NCI-H146 (cell line): ENCODE data around the gene FHDC1.

ENCODE experiments used
- DNase-seq: peaks from one replicate; lab custom pipeline; 2025; lab: John Stamatoyannopoulos, UW

The FHDC1 gene

DNA sequence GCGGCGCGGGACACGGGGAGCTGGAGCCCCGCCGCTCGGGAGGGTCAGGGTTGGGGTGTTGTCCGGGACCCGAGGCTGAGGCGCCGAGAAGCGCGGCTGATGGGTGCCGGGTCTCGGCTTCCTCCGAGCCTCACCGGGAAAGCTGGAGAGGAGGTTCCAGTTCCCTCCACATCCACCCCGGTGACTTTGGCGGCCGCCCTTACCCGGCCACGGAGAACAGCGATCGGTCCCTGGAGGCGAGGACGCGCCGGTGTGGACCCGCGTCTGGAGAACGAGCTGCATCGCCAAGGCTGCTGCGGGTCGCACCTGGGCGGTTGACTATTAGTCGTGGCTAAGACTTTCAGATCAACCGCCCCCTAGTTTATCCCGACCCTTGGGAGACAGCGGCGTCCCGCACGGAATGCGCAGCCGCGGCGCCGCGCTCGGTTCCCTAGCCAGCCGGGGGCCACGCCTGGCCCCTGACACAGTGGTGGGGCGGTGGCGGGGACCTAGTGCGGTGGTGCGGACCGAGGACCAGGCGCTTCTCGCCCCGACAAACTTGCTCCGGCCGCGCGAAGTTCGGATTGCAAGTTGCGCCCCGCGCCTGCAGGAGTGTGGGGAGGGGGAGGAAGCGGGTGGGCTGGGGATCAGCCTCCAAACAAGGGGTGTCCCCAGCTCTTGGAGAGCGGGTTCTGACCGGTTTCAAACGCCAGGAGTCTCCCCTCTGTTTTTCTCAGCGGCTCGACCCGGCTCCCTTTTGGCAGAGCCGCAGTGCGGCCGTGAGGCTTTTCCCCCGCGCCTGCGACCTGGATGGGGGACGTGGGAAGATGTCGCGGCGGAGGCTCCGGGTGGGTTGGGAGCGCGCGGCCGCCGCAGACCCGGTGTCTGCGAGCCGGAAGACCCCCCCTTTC, 568 bp downstream of the FHDC1 start:
- DNase-seq: peak; percentile 56

GRCh38 chr4:152937336-152938236, 1.5 kb downstream of the FHDC1 start:
- peak; percentile 24 for DNase-seq

GRCh38 chr4:152938237-152938947, 2.3 kb downstream of the FHDC1 start:
- peak; percentile 9 for DNase-seq

GRCh38 chr4:152939621-152940020, 3.5 kb downstream of the FHDC1 start:
- no peak for DNase-seq

DNA sequence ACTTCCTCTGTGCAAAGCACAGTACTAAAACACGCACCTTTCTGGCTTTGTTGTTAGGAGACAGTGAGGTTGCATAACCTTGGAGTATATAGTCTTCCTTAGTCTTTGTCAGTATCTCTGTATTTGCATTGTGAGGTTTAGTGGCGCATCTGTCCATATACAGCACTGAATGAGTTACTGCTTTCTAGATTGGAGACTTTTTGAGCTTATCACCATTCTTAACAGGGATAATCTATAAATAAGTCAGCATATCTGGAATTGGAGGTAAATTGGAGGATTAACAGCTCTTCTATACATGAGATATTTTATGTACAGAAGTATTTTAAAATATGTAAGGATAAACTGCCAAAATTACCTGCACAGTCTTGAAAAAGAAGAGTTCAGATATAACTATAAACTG, 4.3 kb downstream of the FHDC1 start:
- no peak for DNase-seq

DNA sequence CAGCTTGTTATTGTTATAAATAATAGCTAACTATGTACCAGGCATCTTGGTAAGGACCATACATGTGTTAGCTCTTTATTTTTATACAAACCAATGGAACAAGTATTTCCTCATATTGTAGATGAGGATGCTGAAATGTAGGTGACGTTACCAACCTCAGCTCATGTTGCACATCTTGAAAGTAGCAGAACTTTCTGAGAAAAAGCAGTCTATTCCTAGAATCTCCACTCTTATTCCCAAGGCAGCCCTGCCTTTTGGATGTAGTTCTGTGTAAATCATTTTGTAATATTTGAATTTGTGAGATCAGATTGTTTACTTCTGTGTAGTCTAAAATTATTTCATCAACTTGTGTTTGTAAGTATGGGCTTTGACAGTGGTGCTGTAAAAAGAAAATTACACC, 5.3 kb downstream of the FHDC1 start:
- DNase-seq: no peak

DNA sequence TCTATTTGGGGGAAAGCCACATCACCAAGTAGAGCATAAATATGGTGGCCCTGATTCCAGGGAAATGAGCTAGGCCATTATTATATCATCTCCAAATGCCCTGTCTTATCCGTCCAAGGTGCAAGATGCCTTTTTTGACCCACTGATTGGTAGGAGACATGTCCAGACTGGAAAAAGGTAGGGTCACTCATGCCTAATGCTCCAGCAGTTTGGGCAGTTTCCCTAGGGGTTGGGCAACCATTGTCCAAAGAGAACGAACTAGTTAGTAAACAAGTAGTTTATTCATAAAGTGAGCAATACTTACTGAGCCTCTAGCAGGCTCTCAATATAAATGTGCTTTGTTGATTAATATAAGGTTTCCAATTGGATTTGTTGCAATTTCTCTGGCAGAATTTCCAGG, 6.2 kb downstream of the FHDC1 start:
- DNase-seq: no peak

DNA sequence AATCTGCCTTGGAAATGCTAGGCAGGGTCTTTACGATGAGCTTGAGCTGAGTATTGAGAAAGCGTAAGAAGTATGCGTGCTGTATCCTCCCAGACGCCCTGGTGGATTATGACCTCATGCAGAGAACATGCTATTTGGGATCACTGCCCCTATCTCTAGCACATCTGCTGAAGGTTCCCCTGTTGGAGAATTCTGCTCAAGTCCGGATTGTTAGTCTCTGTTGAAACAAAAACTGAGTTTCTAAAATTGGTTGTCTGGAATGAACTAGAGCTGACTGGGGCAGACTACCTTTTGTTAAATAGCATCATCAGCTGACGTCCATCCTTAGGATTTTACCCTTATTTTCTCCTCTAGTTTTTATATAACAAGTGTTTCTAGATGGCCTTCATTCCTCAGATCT, 7.5 kb downstream of the FHDC1 start:
- DNase-seq: no peak

GRCh38 chr4:152944666-152945320, 8.7 kb downstream of the FHDC1 start:
- no peak for DNase-seq

GRCh38 chr4:152945639-152946038, 9.5 kb downstream of the FHDC1 start:
- DNase-seq: no peak

DNA sequence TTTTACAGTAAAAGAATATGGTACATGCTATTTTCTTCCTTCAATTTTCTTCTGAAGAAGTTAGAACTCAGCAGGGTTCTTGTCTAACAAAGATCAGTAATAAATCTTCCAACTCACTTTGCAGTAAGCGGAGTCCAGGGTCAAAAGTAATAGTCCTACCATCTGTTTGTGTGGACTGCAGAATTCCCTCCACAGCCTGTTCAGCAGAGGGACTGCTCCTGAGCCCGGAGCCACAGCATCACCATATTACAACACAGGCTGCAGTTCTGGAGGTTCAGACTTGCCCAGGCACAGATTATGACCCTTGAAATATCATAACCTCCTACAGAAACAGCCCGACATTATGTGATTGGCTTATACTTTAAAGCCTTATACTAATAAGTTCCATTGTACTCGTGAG, 10.3 kb downstream of the FHDC1 start:
- no peak for DNase-seq

- DNase-seq: no peak
Observed at GRCh38 chr4:152947311-152947710, 11.2 kb downstream of the FHDC1 start.

DNA sequence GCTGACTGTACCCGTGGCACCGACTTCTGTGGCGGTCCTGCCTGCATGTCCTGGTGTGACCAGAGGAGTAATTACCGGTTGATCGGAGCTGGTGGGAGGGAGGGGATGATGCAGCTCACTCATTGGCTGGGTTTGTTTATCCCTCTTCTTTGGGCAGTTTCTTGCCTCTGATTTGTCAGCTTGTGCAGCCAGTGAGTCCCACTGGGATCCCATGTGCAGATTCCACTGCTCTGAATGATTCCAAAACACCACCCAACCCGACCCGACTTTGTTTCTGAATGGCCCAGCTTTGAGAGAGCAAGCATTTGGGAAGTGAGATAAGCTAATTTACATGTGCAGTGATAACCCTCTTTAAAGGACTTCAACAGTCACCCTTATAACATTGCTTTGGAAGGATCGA, 13.8 kb downstream of the FHDC1 start:
- DNase-seq: no peak

DNA sequence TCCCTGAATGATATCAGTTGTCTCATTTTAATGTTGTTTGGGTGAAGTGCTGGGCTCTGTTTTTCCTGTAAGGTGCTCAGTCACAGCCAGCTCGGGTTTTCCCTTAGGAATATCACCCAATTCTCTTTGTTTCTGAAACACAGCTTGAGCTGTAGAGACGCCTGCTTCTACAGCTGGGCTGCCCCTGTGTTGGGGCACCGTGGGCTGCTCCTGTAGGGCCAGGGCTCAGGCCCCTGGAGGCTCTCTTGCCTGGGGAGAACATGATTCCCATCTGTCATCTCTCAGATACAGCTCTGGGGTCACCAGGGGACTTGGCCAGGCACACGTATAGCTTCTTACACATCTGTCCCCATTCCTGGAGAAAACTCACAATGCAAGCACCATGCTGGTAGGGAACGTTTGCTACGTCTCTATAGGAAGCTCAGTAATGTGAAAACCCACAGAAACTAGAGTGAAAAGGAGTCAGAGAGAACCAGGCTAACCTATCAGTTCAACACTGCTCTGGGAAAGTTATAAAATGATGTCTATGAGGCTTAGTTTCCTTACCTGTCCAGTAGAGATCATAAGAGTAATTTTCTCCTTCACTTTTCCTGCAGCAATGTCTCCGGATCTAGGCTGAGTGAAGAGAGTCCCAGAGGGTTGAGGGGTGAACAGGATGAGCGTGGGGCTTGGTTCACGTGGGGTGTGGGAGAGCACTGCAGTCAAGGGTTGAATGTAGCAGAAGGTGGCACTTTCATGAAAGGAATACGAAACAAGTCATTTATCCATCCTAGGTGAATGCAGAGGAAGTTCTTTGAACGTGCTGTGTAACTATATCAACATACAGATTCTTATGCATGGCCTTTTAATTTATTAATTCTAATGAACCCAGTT, 14.5 kb downstream of the FHDC1 start:
- DNase-seq: no peak

- DNase-seq: no peak
Observed at GRCh38 chr4:152951348-152951747, 15.2 kb downstream of the FHDC1 start.

GRCh38 chr4:152953514-152953913, 17.4 kb downstream of the FHDC1 start:
- DNase-seq: no peak

DNA sequence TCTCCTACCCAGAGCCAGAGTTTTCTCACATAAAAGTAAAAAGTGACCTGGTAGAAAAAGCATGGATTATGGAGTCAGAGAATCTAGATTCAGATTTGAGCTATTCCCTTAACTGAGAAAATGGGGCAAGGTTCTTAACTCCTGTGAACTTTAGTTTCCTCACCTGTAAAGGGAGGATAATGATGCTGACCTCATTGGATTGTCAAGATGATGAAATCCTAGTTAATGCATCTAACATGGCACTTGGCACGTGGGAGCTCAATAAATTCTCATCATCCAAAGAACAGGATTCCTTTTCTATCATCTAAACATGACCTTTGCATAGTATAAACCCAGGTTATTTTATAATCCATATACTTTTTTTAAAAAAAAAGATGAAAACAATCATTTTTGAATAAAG, 18.6 kb downstream of the FHDC1 start:
- no peak for DNase-seq

DNA sequence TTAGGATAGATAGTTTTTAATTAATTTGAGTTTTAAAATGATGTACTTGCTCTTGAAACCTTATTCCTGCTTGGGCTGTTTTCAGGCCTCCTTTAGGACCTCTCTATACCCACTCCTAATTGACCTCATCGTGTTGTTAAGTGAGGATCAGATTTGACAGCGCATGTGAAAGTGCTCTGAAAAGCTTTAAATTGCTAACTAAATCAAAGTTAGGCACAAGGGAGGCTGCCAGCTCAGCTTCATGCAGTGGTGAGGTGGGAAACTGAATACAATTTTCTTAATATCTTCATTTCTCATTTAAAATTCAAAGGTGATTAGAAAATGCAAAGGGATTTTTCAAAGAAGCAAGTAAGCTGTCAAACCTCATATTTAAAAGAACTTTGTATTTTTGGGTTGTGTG, 20.0 kb downstream of the FHDC1 start:
- no peak for DNase-seq

GRCh38 chr4:152956650-152957436, 20.7 kb downstream of the FHDC1 start:
- DNase-seq: no peak
